Activated CD4-positive, alpha-beta T cell treated with anti-CD3 and anti-CD28 coated beads for 24 hours (primary cell): ENCODE measurements around the gene PRKRIP1.
"Not testable (repeated sequence)": the region's sequence is repeated elsewhere in the genome, so short reads cannot be mapped to it uniquely, and the experiment has no call there.

ENCODE experiments used
- DNase-seq, 2 donors: peaks; one replicate each; pipeline ENCODE4 v3.0.0-alpha.2; 2020; ENCODE audit warnings: low read depth in 2 of 2

Gene PRKRIP1

GRCh38 chr7:102404005-102404861 is 8.1 kb downstream of the PRKRIP1 start:
- DNase-seq = peak in 1 of 2 donors; percentile 21

GRCh38 chr7:102404862-102405188 is 8.7 kb downstream of the PRKRIP1 start:
- not testable (repeated sequence) for DNase-seq

GRCh38 chr7:102407910-102408309 is 11.7 kb downstream of the PRKRIP1 start:
- no peak for DNase-seq

GRCh38 chr7:102408530-102408929 is 12.4 kb downstream of the PRKRIP1 start:
- DNase-seq = not testable (repeated sequence)

- no peak for DNase-seq
Observed at GRCh38 chr7:102409340-102409739, 13.2 kb downstream of the PRKRIP1 start.

GRCh38 chr7:102410123-102410522 is 14.0 kb downstream of the PRKRIP1 start:
- DNase-seq = no peak

- no peak for DNase-seq
Observed at GRCh38 chr7:102410918-102411317, 14.8 kb downstream of the PRKRIP1 start.

- no peak for DNase-seq
Observed at GRCh38 chr7:102412548-102412947, 16.4 kb downstream of the PRKRIP1 start.

- no peak for DNase-seq
Observed at GRCh38 chr7:102413091-102413490, 16.9 kb downstream of the PRKRIP1 start.

GRCh38 chr7:102413611-102414010 is 17.4 kb downstream of the PRKRIP1 start:
- no peak for DNase-seq

GRCh38 chr7:102415685-102416225 is 19.6 kb downstream of the PRKRIP1 start:
- DNase-seq = peak in 1 of 2 donors; percentile 32

- no peak for DNase-seq
Observed at GRCh38 chr7:102416406-102416805, 20.2 kb downstream of the PRKRIP1 start.

GRCh38 chr7:102417105-102417504 is 20.9 kb downstream of the PRKRIP1 start:
- DNase-seq = no peak

- DNase-seq = no peak
Observed at GRCh38 chr7:102418592-102418991, 22.4 kb downstream of the PRKRIP1 start.

GRCh38 chr7:102421706-102422240 is 25.6 kb downstream of the PRKRIP1 start:
- DNase-seq = no peak

- DNase-seq = no peak
Observed at GRCh38 chr7:102424129-102424551, 28.0 kb downstream of the PRKRIP1 start.

GRCh38 chr7:102424787-102425218 is 28.6 kb downstream of the PRKRIP1 start:
- DNase-seq = no peak

GRCh38 chr7:102425639-102426267 is 29.6 kb downstream of the PRKRIP1 start:
- peak; percentile 66 to 72 for DNase-seq

- DNase-seq = peak; percentile 63
Observed at GRCh38 chr7:102426268-102427018, 30.3 kb downstream of the PRKRIP1 start.

- no peak for DNase-seq
Observed at GRCh38 chr7:102427019-102427405, 30.8 kb downstream of the PRKRIP1 start.

- no peak for DNase-seq
Observed at GRCh38 chr7:102429141-102429899, 33.2 kb downstream of the PRKRIP1 start.
